IMR-90 (cell line): ENCODE data around the gene C16orf87. TPM values are rescaled to one million over a fixed set of nuclear protein-coding genes. Genes with fewer than 3 reads are reported as not detected.

Source experiments
- ATAC-seq: fragments of 200-7000 bp; cut with Tn5 transposase; 2 replicates; pipeline ENCODE4 v1.9.1; 2020; ENCODE audit warnings: low read depth, mild to moderate bottlenecking, moderate library complexity
- BruUV-seq: library from RNA; stranded (reverse); fragments of 400-500 nt; replicated peaks from 2 replicates; lab custom pipeline; 2021; lab: Mats Ljungman, UMichigan
- CTCF ChIA-PET: fragments of 300-600 bp; formaldehyde crosslinking; extraction: SDS; loops from one replicate; lab custom pipeline; 2021; ENCODE audit warnings: antibody characterized with exemption; lab: Yijun Ruan, JAX
- POLR2A ChIA-PET: fragments of 300-600 bp; sonication (Branson Sonifier 250); formaldehyde crosslinking; loops from one replicate; lab custom pipeline; 2022; ENCODE audit warnings: antibody characterized with exemption; ENCODE audit not compliant: unreplicated experiment; lab: Charles Lee
- DNase-seq: peaks from one replicate; pipeline ENCODE4 v3.0.0; 2013
- H2AFZ ChIP-seq: replicated peaks from 2 replicates; pipeline ENCODE3; 2013; ENCODE audit warnings: low read length, mild to moderate bottlenecking; ENCODE audit not compliant: poor library complexity
- H2AK5ac ChIP-seq: 2 replicates; pipeline ENCODE4 v1.6.1; 2013; ENCODE audit warnings: low read depth, low read length, inconsistent platforms
- H2AK9ac ChIP-seq: replicated peaks from 2 replicates; pipeline ENCODE3; 2013; ENCODE audit warnings: mild to moderate bottlenecking, low read depth, low read length, moderate library complexity; ENCODE audit not compliant: poor library complexity
- H2BK120ac ChIP-seq: 2 replicates; pipeline ENCODE4 v1.6.1; 2013; ENCODE audit warnings: low read depth, low read length, inconsistent platforms
- H2BK15ac ChIP-seq: 3 replicates; pipeline ENCODE4 v1.6.1; 2013; ENCODE audit warnings: low read depth, low read length, inconsistent platforms
- H2BK20ac ChIP-seq: 2 replicates; pipeline ENCODE4 v1.6.1; 2013; ENCODE audit warnings: low read depth, mild to moderate bottlenecking, inconsistent platforms, low read length, moderate library complexity
- H2BK5ac ChIP-seq: 2 replicates; pipeline ENCODE4 v1.6.1; 2013; ENCODE audit warnings: mild to moderate bottlenecking, low read depth, low read length, inconsistent platforms; ENCODE audit not compliant: poor library complexity, severe bottlenecking
- H3K14ac ChIP-seq: replicated peaks from 2 replicates; pipeline ENCODE4 v1.6.1; 2013; ENCODE audit warnings: low read depth, low read length, inconsistent platforms
- H3K18ac ChIP-seq: 2 replicates; pipeline ENCODE4 v1.6.1; 2013; ENCODE audit warnings: low read depth, low read length, control low read depth
- H3K23ac ChIP-seq: 2 replicates; pipeline ENCODE4 v1.6.1; 2013; ENCODE audit warnings: low read depth, low read length, inconsistent platforms
- H3K27ac ChIP-seq: 2 replicates; pipeline ENCODE4 v1.5.1; 2013; ENCODE audit warnings: mild to moderate bottlenecking, control low read depth, low read length; ENCODE audit not compliant: insufficient read depth
- H3K27me3 ChIP-seq: 2 replicates; pipeline ENCODE4 v1.6.1; 2013; ENCODE audit warnings: low read length; ENCODE audit not compliant: control insufficient read depth, insufficient read depth
- H3K36me3 ChIP-seq: 2 replicates; pipeline ENCODE4 v1.6.1; 2013; ENCODE audit warnings: low read length, mixed read lengths; ENCODE audit not compliant: control insufficient read depth, insufficient read depth
- H3K4ac ChIP-seq: 2 replicates; pipeline ENCODE4 v1.6.1; 2013; ENCODE audit warnings: low read depth, low read length, inconsistent platforms
- H3K4me1 ChIP-seq: 2 replicates; pipeline ENCODE4 v1.6.1; 2013; ENCODE audit warnings: low read length, mixed read lengths; ENCODE audit not compliant: control insufficient read depth, insufficient read depth
- H3K4me2 ChIP-seq: 2 replicates; pipeline ENCODE4 v1.6.1; 2013; ENCODE audit warnings: low read depth, mild to moderate bottlenecking, control low read depth, low read length, moderate library complexity
- H3K4me3 ChIP-seq: 2 replicates; pipeline ENCODE4 v1.5.1; 2013; ENCODE audit warnings: low read depth, mild to moderate bottlenecking, control low read depth, low read length, moderate library complexity; ENCODE audit not compliant: insufficient read depth
- H3K56ac ChIP-seq: 2 replicates; pipeline ENCODE4 v1.6.1; 2013; ENCODE audit warnings: low read length, inconsistent platforms; ENCODE audit not compliant: insufficient read depth; ENCODE audit errors: extremely low read depth
- H3K79me1 ChIP-seq, 2 experiments: 2 replicates each; pipeline ENCODE4 v1.6.1; 2013; ENCODE audit warnings: low read length in 2 of 2, inconsistent platforms in 1 of 2, low read depth in 1 of 2
- H3K9ac ChIP-seq: 2 replicates; pipeline ENCODE4 v1.6.1; 2013; ENCODE audit warnings: low read depth, low read length, control low read depth
- H3K9me1 ChIP-seq: 2 replicates; pipeline ENCODE4 v1.6.1; 2013; ENCODE audit warnings: low read length, inconsistent platforms; ENCODE audit not compliant: insufficient read depth
- H3K9me3 ChIP-seq: 2 replicates; pipeline ENCODE4 v1.6.1; 2013; ENCODE audit warnings: low read length; ENCODE audit not compliant: control insufficient read depth, insufficient read depth
- H4K20me1 ChIP-seq: 2 replicates; pipeline ENCODE4 v1.6.1; 2013; ENCODE audit warnings: low read length, inconsistent platforms; ENCODE audit not compliant: insufficient read depth
- H4K5ac ChIP-seq: 2 replicates; pipeline ENCODE4 v1.6.1; 2013; ENCODE audit warnings: mild to moderate bottlenecking, low read depth, low read length, control low read depth
- H4K8ac ChIP-seq, 2 experiments: 2 replicates each; pipeline ENCODE4 v1.6.1; 2013; ENCODE audit warnings: low read depth in 2 of 2, low read length in 2 of 2, control low read depth in 1 of 2, inconsistent platforms in 1 of 2
- H4K91ac ChIP-seq: 2 replicates; pipeline ENCODE4 v1.6.1; 2013; ENCODE audit warnings: low read depth, low read length, inconsistent platforms; ENCODE audit not compliant: insufficient read depth
- CEBPB ChIP-seq: IDR thresholded peaks from 2 replicates; pipeline ENCODE4 v1.6.1; 2012; ENCODE audit warnings: low read depth, low read length, improper control_type of control experiment
- CHD1 ChIP-seq: IDR thresholded peaks from 2 replicates; pipeline ENCODE4 v1.6.1; 2012; ENCODE audit warnings: low read depth, low read length, improper control_type of control experiment
- FOS ChIP-seq: fragments of 150-350 bp; IDR thresholded peaks from 2 replicates; pipeline ENCODE4 v1.6.1; 2016; ENCODE audit warnings: low read depth, low read length
- RAD21 ChIP-seq: IDR thresholded peaks from 2 replicates; pipeline ENCODE4 v1.6.1; 2012; ENCODE audit warnings: low read length, improper control_type of control experiment
- RCOR1 ChIP-seq: IDR thresholded peaks from 2 replicates; pipeline ENCODE4 v1.6.1; 2012; ENCODE audit warnings: mild to moderate bottlenecking, low read length, improper control_type of control experiment; ENCODE audit not compliant: insufficient replicate concordance
- RFX5 ChIP-seq: IDR thresholded peaks from 2 replicates; pipeline ENCODE4 v1.8.0; 2012; ENCODE audit warnings: low read depth, mild to moderate bottlenecking, low read length, moderate library complexity
- SMC3 ChIP-seq: fragments of 150-350 bp; IDR thresholded peaks from 2 replicates; pipeline ENCODE4 v1.6.1; 2016; ENCODE audit warnings: low read depth, mild to moderate bottlenecking, antibody characterized with exemption, low read length, moderate library complexity
- WGBS, 2 experiments: methylation state at CpG; one replicate each; pipeline versions ENCODE4 v1.1.5 to v1.1.7; 2013; ENCODE audit warnings: missing lambda C conversion rate in 2 of 2; ENCODE audit not compliant: insufficient read length in 1 of 2; ENCODE audit errors: extremely low coverage in 2 of 2; 5-methylcytosine and 5-hydroxymethylcytosine counted together
- dilution Hi-C: fragments of 300-500 bp; cut with HindIII; formaldehyde crosslinking; loops from one replicate; pipeline ENCODE4 v1.14.3; 2018; ENCODE audit warnings: low sequenced_read_pairs; ENCODE audit not compliant: unreplicated experiment
- in situ Hi-C: fragments of 300-500 bp; cut with MboI; formaldehyde crosslinking; loops from 3 replicates; pipeline ENCODE4 v1.14.3; 2019; ENCODE audit warnings: low sequenced_read_pairs, inconsistent platforms, mixed read lengths
- intact Hi-C: fragments of 100-400 bp; cut with micrococcal nuclease; formaldehyde crosslinking; loops from 2 replicates; pipeline ENCODE4 v1.10.0; 2022
- polyA plus RNA-seq, 3 experiments: library from polyadenylated mRNA; depleted of rRNA; stranded (reverse); fragments of >200 nt; gene quantifications; 2 replicates each; pipeline ENCODE4 v1.2.3, GENCODE V29; 2012; ENCODE audit warnings: low replicate concordance in 1 of 3
- total RNA-seq: library from RNA; depleted of rRNA; stranded (reverse); fragments of >200 nt; gene quantifications from 2 replicates; pipeline ENCODE4 v1.2.3, GENCODE V29; 2012
- TF ChIP-seq, protein P1 (sequence below): fragments of 150-350 bp; IDR thresholded peaks from 2 replicates; pipeline ENCODE4 v1.6.1; 2017; ENCODE audit warnings: mild to moderate bottlenecking, antibody characterized with exemption, low read length, low read depth

Gene C16orf87
- total and polyA plus RNA-seq, 2 of the 4 experiments (the other 2 are of a cell fraction), result 6.3 to 8.1 TPM

DNA sequence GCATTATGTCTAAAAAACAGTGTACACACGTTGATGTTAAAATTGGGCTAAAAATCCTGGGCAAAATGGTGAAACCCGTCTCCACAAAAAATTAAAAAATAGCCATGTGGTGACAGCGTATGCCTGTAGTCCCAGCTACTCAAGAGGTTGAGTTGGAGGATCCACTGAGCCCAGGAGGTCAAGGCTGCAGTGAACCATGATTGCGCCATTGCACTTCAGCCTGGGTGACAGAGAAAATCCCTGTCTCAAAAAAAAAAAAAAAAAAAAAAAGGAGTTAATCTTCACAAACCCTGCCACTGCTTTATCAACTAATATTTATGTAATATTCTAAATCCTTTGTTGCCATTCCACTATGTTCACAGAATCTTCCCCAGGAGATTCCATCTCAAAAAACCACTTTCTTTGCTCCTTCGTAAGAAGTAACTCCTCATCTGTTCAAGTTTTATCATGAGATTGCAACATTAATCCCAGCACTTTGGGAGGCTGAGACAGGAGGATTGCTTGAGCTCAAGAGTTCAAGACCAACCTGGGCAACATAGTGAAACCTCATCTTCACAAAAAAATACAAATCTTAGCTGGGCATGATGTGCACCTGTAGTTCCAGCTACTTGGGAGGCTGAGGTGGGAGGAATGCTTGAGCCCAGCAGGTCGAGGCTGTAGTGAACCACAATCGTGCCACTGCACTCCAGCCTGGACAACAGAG is 1.9 kb upstream of the C16orf87 start:
- H3K4ac ChIP-seq, result no peak overlapping the region
- H4K5ac ChIP-seq, result no peak overlapping the region
- H2BK5ac ChIP-seq, result no peak overlapping the region
- H3K9me3 ChIP-seq, result no peaks in the 10 kb centered on the region
- no peak overlapping the region for H3K56ac ChIP-seq
- DNase-seq (no peak), ATAC-seq (no peak)
- H3K14ac ChIP-seq, result no peak overlapping the region
- peaks cover 4% of the 10 kb centered on the region; the same call in 1 of the 2 replicates for H3K4me1 ChIP-seq
- TF ChIP-seq RAD21 (no peak), SMC3 (no peak), FOS (no peak), RCOR1 (no peak), CEBPB (no peak), RFX5 (no peak), CHD1 (no peak)
- TF ChIP-seq, protein P1, sequence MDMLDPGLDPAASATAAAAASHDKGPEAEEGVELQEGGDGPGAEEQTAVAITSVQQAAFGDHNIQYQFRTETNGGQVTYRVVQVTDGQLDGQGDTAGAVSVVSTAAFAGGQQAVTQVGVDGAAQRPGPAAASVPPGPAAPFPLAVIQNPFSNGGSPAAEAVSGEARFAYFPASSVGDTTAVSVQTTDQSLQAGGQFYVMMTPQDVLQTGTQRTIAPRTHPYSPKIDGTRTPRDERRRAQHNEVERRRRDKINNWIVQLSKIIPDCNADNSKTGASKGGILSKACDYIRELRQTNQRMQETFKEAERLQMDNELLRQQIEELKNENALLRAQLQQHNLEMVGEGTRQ, result no peak
- H2AFZ ChIP-seq, result no peak overlapping the region
- ChIA-PET POLR2A (no interaction called here), CTCF (interaction anchor here (0.6 to 1.0 kb wide), 2 partner anchors 21 to 1630 kb away, joined by 3 to 7 read pairs; no protein-coding TSS in a partner anchor)
- no peak overlapping the region for H2BK120ac ChIP-seq
- no peak overlapping the region for H2BK15ac ChIP-seq
- no peaks in the 10 kb centered on the region; a peak in 1 of 4 replicates for H3K79me1 ChIP-seq
- H4K91ac ChIP-seq, result no peak overlapping the region
- H3K27ac ChIP-seq, result no peak overlapping the region
- no peaks in the 10 kb centered on the region for H3K36me3 ChIP-seq
- no peak overlapping the region for H3K9ac ChIP-seq
- no peaks in the 10 kb centered on the region for H4K20me1 ChIP-seq
- no TSS peak for BruUV-seq
- in situ Hi-C loops (no loop called here), intact Hi-C loops (no loop called here), dilution Hi-C loops (no loop called here)
- H2AK9ac ChIP-seq, result no peak overlapping the region
- no peak overlapping the region for H3K4me3 ChIP-seq
- H3K18ac ChIP-seq, result no peak overlapping the region
- H3K9me1 ChIP-seq, result no peaks in the 10 kb centered on the region
- H2AK5ac ChIP-seq, result no peak overlapping the region
- no peak overlapping the region for H4K8ac ChIP-seq
- WGBS, 2 experiments, result no CpG with 5 or more reads among the region's 7 CpGs
- H2BK20ac ChIP-seq, result no peak overlapping the region
- H3K27me3 ChIP-seq, result no peaks in the 10 kb centered on the region
- H3K23ac ChIP-seq, result no peak overlapping the region
- no peak overlapping the region for H3K4me2 ChIP-seq
